ENCODE data around the gene OR4D10. TPM values are rescaled to one million over a fixed set of nuclear protein-coding genes. Genes with fewer than 3 reads are reported as not detected.
"Not testable (repeated sequence)": the region's sequence is repeated elsewhere in the genome, so short reads cannot be mapped to it uniquely, and the experiment has no call there.

Gene OR4D10
- polyA plus RNA-seq, 1 donor from 2014 or later = not detected

DNA sequence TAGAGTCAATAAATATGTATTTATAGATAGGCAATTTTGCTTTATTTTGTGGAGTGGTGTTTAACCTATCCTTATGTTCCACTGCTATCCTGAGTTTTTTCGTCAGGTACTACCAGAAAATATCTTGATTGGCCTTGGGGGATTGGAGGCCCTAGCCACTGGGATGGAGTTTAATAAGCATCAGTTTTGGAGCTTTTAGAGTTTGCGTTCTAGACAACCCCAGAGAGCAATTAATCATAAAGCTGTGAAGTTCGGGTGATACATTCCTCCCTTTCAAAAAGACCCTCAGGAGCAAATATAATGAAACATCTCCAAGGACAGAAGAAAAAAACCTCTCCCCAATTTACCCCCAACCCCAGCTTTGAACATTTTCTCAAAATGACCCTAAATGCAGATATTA is 36.9 kb upstream of the OR4D10 start, which contains the start of gene OR5A1:
TSS of gene OR5A1 (plus strand) at position 301 of the 400 bp plus-strand sequence. CDS start 6,700 bp downstream, outside the sequence.
- H3K36me3 ChIP-seq (ENCODE audit: insufficient read depth, low read length) = no peaks in the 10 kb centered on the region
- TF ChIP-seq SMC3 (conservative IDR thresholded peaks at IDR 0.05; ENCODE audit: poor library complexity) = no peak
- TF ChIP-seq CTCF (IDR thresholded peaks at IDR 0.05; ENCODE audit: poor library complexity, severe bottlenecking) = no peak
- no peak for TF ChIP-seq POLR2AphosphoS5 (IDR thresholded peaks at IDR 0.05)
- TF ChIP-seq TAF1 (IDR thresholded peaks at IDR 0.05; ENCODE audit: low read depth) = no peak
- no peak for TF ChIP-seq EZH2 (IDR thresholded peaks at IDR 0.05; ENCODE audit: borderline replicate concordance, insufficient read depth, low read length, poor library complexity, severe bottlenecking)
- no peak for TF ChIP-seq RAD21 (conservative IDR thresholded peaks at IDR 0.05)
- TF ChIP-seq EP300 (conservative IDR thresholded peaks at IDR 0.05; ENCODE audit: poor library complexity, severe bottlenecking) = no peak
- no peak for TF ChIP-seq MXI1 (conservative IDR thresholded peaks at IDR 0.05; ENCODE audit: poor library complexity, severe bottlenecking)
- TF ChIP-seq, protein P1, sequence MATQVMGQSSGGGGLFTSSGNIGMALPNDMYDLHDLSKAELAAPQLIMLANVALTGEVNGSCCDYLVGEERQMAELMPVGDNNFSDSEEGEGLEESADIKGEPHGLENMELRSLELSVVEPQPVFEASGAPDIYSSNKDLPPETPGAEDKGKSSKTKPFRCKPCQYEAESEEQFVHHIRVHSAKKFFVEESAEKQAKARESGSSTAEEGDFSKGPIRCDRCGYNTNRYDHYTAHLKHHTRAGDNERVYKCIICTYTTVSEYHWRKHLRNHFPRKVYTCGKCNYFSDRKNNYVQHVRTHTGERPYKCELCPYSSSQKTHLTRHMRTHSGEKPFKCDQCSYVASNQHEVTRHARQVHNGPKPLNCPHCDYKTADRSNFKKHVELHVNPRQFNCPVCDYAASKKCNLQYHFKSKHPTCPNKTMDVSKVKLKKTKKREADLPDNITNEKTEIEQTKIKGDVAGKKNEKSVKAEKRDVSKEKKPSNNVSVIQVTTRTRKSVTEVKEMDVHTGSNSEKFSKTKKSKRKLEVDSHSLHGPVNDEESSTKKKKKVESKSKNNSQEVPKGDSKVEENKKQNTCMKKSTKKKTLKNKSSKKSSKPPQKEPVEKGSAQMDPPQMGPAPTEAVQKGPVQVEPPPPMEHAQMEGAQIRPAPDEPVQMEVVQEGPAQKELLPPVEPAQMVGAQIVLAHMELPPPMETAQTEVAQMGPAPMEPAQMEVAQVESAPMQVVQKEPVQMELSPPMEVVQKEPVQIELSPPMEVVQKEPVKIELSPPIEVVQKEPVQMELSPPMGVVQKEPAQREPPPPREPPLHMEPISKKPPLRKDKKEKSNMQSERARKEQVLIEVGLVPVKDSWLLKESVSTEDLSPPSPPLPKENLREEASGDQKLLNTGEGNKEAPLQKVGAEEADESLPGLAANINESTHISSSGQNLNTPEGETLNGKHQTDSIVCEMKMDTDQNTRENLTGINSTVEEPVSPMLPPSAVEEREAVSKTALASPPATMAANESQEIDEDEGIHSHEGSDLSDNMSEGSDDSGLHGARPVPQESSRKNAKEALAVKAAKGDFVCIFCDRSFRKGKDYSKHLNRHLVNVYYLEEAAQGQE (IDR thresholded peaks at IDR 0.05; ENCODE audit: borderline replicate concordance) = no peak
- H3K9me2 ChIP-seq (ENCODE audit: insufficient read depth, low read length) = no peaks in the 10 kb centered on the region
- no peak within 1 kb of the TSS for H3K4me2 ChIP-seq (ENCODE audit: low read length)
- no peaks in the 10 kb centered on the region for H3K27me3 ChIP-seq (ENCODE audit: insufficient read depth, low read depth, low read length)
- no peak within 1 kb of the TSS for H3K4me3 ChIP-seq (ENCODE audit: low read length)
- no peak within 1 kb of the TSS for H3K27ac ChIP-seq (ENCODE audit: low read length)
- H3K79me2 ChIP-seq (replicated peaks; ENCODE audit: insufficient read depth, low read length) = no peaks in the 10 kb centered on the region
- no peaks in the 10 kb centered on the region for H3F3A ChIP-seq (ENCODE audit: insufficient read depth, low read length, poor library complexity, severe bottlenecking)
- H3K9me3 ChIP-seq (ENCODE audit: low read length) = no peaks in the 10 kb centered on the region
- no peak within 1 kb of the TSS for H3K9ac ChIP-seq (ENCODE audit: low read length)
- H4K20me1 ChIP-seq (ENCODE audit: insufficient read depth) = no peaks in the 10 kb centered on the region
- no peak within 1 kb of the TSS for H2AFZ ChIP-seq (ENCODE audit: low read depth, low read length)

DNA sequence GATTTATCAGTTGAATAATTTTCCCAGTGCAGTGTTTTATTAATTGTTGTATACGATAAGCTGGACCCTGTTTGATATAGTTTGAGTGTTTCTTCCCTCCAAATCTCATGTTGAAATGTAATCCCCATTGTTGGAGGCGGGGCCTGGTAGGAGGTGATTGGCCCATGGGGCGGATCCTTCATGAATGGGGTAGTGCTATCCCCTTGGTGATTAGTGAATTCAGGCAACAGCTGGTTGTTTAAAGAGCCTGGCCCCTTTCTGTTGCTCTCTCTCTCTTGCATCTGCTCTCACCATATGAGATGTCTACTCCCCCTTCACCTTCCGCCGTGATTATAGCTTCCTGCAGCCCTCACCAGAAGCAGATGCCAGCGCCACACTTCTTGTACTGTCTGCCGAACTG is 35.3 kb upstream of the OR4D10 start:
- Histone ChIP-seq H3K4me2 (ENCODE audit: low read length) (no peak overlapping the region), H3F3A (ENCODE audit: insufficient read depth, low read length, poor library complexity, severe bottlenecking) (no peaks in the 10 kb centered on the region), H3K4me3 (ENCODE audit: low read length) (no peak overlapping the region), H2AFZ (ENCODE audit: low read depth, low read length) (no peak overlapping the region), H3K36me3 (ENCODE audit: insufficient read depth, low read length) (no peaks in the 10 kb centered on the region), H3K9ac (ENCODE audit: low read length) (no peak overlapping the region), H3K27ac (ENCODE audit: low read length) (no peak overlapping the region), H3K9me3 (ENCODE audit: low read length) (no peaks in the 10 kb centered on the region), H3K9me2 (ENCODE audit: insufficient read depth, low read length) (no peaks in the 10 kb centered on the region), H4K20me1 (ENCODE audit: insufficient read depth) (no peaks in the 10 kb centered on the region), H3K27me3 (ENCODE audit: insufficient read depth, low read depth, low read length) (no peaks in the 10 kb centered on the region), H3K79me2 (replicated peaks; ENCODE audit: insufficient read depth, low read length) (no peaks in the 10 kb centered on the region)
- TF ChIP-seq RAD21 (conservative IDR thresholded peaks at IDR 0.05) (no peak), SMC3 (conservative IDR thresholded peaks at IDR 0.05; ENCODE audit: poor library complexity) (no peak), EZH2 (IDR thresholded peaks at IDR 0.05; ENCODE audit: borderline replicate concordance, insufficient read depth, low read length, poor library complexity, severe bottlenecking) (no peak)

GRCh38 chr11:59445624-59446023 is 27.5 kb upstream of the OR4D10 start:
- H4K20me1 ChIP-seq (ENCODE audit: insufficient read depth); H3K4me3 ChIP-seq (ENCODE audit: low read length); H3F3A ChIP-seq (ENCODE audit: insufficient read depth, low read length, poor library complexity, severe bottlenecking); H3K36me3 ChIP-seq (ENCODE audit: insufficient read depth, low read length); H3K9me2 ChIP-seq (ENCODE audit: insufficient read depth, low read length); H3K9me3 ChIP-seq (ENCODE audit: low read length); H3K27ac ChIP-seq (ENCODE audit: low read length); H3K79me2 ChIP-seq (replicated peaks; ENCODE audit: insufficient read depth, low read length); H2AFZ ChIP-seq (ENCODE audit: low read depth, low read length); H3K9ac ChIP-seq (ENCODE audit: low read length); H3K27me3 ChIP-seq (ENCODE audit: insufficient read depth, low read depth, low read length); H3K4me2 ChIP-seq (ENCODE audit: low read length): not testable (repeated sequence)
